ENCODE results near the gene C2CD4A. TPM values are rescaled to one million over a fixed set of nuclear protein-coding genes. Genes with fewer than 3 reads are reported as not detected.

Gene C2CD4A
- total and polyA plus RNA-seq, 9 of the 15 experiments (the other 6 are each of a cell fraction or from before 2014, with no cell fraction given): not detected

GRCh38 chr15:62047282-62047827 is 19.4 kb upstream of the C2CD4A start:
- BruUV-seq (replicated peaks): no TSS peak

More at GRCh38 chr15:62047282-62047827, 19.4 kb upstream of the C2CD4A start:
- no peak overlapping the region for H3K27ac ChIP-seq (ENCODE audit: extremely low read depth, low read depth, low read length)
- no peak overlapping the region for H3K4me3 ChIP-seq
- ChIA-PET POLR2A (interaction anchor here (0.8 kb wide), 1 partner anchor 12 kb away, joined by 3 read pairs; no protein-coding TSS in a partner anchor), CTCF (ENCODE audit: low intra/inter-chr PET ratio) (no interaction called here)
- intact Hi-C loops (cut with micrococcal nuclease): no loop called here
- no peak for FAIRE-seq
- no peak overlapping the region for H3K4me2 ChIP-seq (ENCODE audit: insufficient read depth, low read length)
- no peak overlapping the region for H3K9ac ChIP-seq (ENCODE audit: insufficient read depth in 1 of 2, low read depth in 2 of 2, low read length in 2 of 2)
- H3K4me1 ChIP-seq (replicated peaks in 1 of 2; ENCODE audit: control insufficient read depth in 2 of 2, insufficient read depth in 2 of 2, low read length in 2 of 2): peaks cover 8 to 14% of the 10 kb centered on the region in 2 experiments; a peak in 3 of 5 replicates
- H3K36me3 ChIP-seq (ENCODE audit: control insufficient read depth, insufficient read depth, low read length): no peaks in the 10 kb centered on the region
- H4K20me1 ChIP-seq (replicated peaks; ENCODE audit: control insufficient read depth, insufficient read depth, low read length): no peaks in the 10 kb centered on the region
- H3K9me1 ChIP-seq (ENCODE audit: control insufficient read depth, insufficient read depth, low read length): no peaks in the 10 kb centered on the region
- in situ Hi-C loops (cut with MboI): no loop called here
- H3K27me3 ChIP-seq (ENCODE audit: control insufficient read depth in 2 of 2, insufficient read depth in 2 of 2, low read length in 2 of 2): no peaks in the 10 kb centered on the region
- H3K9me3 ChIP-seq (replicated peaks; ENCODE audit: control insufficient read depth, insufficient read depth, low read depth, low read length): no peaks in the 10 kb centered on the region
- no peak for ATAC-seq
- 84% methylated on average over 2 of the region's 2 CpGs for WGBS (ENCODE audit: insufficient coverage, low coverage, missing lambda C conversion rate)
- TF ChIP-seq TAF1 (IDR thresholded peaks at IDR 0.05; ENCODE audit: control insufficient read depth, extremely low read depth, insufficient read depth, low read length, severe bottlenecking) (no peak), TCF3 (CRISPR knock-in tag; IDR thresholded peaks at IDR 0.05) (peak; percentile 37), RB1 (IDR thresholded peaks at IDR 0.05; ENCODE audit: low read depth) (no peak), TAL1 (IDR thresholded peaks at IDR 0.05) (0 out of 2 replicates have a peak, but pooled peaks have one; percentile 8), CBFA2T3 (IDR thresholded peaks at IDR 0.05) (peak; percentile 28; the same call in 1 of the 2 replicates), ARID2 (IDR thresholded peaks at IDR 0.05) (no peak), ZC3H8 (IDR thresholded peaks at IDR 0.05) (no peak), SMARCE1 (IDR thresholded peaks at IDR 0.05) (0 out of 2 replicates have a peak, but pooled peaks have one; percentile 32), HINFP (tag; conservative IDR thresholded peaks at IDR 0.05; ENCODE audit: low read depth) (no peak), ZNF311 (CRISPR knock-in tag; IDR thresholded peaks at IDR 0.05) (no peak), ZNF24 (IDR thresholded peaks at IDR 0.05) (peak; percentile 68; the same call in 1 of the 2 replicates), HMBOX1 (IDR thresholded peaks at IDR 0.05) (peak; percentile 47; the same call in 1 of the 2 replicates)
- peaks cover 35% of the 10 kb centered on the region for H3K79me2 ChIP-seq (ENCODE audit: control insufficient read depth, insufficient read depth, low read length)
- H2AFZ ChIP-seq (ENCODE audit: low read depth, low read length): no peak overlapping the region
- DNase-seq (ENCODE audit: extremely low read depth in 1 of 4, low spot score in 3 of 4): no peak

Measured in K562 (cell line).